Astrocyte (in vitro differentiated cells and primary cell): ENCODE measurements around the gene SARDH. TPM values are rescaled to one million over a fixed set of nuclear protein-coding genes. Genes with fewer than 3 reads are reported as not detected.

ENCODE experiments used
- DNase-seq: peaks from one replicate; pipeline ENCODE4 v3.0.0-alpha.2; 2010; ENCODE audit warnings: low read depth
- FAIRE-seq: peaks from 2 replicates; lab custom pipeline; 2011; peaks lifted over from hg19 to GRCh38; lab: Jason Lieb, UNC
- H2AFZ ChIP-seq: 2 replicates; pipeline ENCODE4 v1.6.0; 2012; ENCODE audit warnings: low read depth, low read length, inconsistent platforms
- H3K27ac ChIP-seq: 2 replicates; pipeline ENCODE4 v1.5.1; 2011; ENCODE audit warnings: low read depth, low read length, inconsistent platforms
- H3K27me3 ChIP-seq: 2 replicates; pipeline ENCODE4 v1.6.0; 2011; ENCODE audit warnings: low read length, inconsistent platforms; ENCODE audit not compliant: insufficient read depth
- H3K36me3 ChIP-seq: 2 replicates; pipeline ENCODE4 v1.5.1; 2011; ENCODE audit warnings: low read length, inconsistent platforms; ENCODE audit not compliant: insufficient read depth
- H3K4me1 ChIP-seq: 2 replicates; pipeline ENCODE4 v1.5.1; 2011; ENCODE audit warnings: low read length, inconsistent platforms; ENCODE audit not compliant: insufficient read depth
- H3K4me2 ChIP-seq: 2 replicates; pipeline ENCODE4 v1.6.0; 2012; ENCODE audit warnings: low read length, inconsistent platforms
- H3K4me3 ChIP-seq: 2 replicates; pipeline ENCODE4 v1.5.1; 2011; ENCODE audit warnings: low read depth, mild to moderate bottlenecking, low read length, inconsistent platforms; ENCODE audit not compliant: insufficient read depth
- H3K79me2 ChIP-seq: 2 replicates; pipeline ENCODE4 v1.6.0; 2012; ENCODE audit warnings: mild to moderate bottlenecking, low read length, inconsistent platforms; ENCODE audit not compliant: insufficient read depth
- H3K9ac ChIP-seq: 2 replicates; pipeline ENCODE4 v1.6.0; 2012; ENCODE audit warnings: mild to moderate bottlenecking, low read length, inconsistent platforms
- H3K9me3 ChIP-seq: 2 replicates; pipeline ENCODE4 v1.5.1; 2012; ENCODE audit warnings: low read depth, mild to moderate bottlenecking, low read length, inconsistent platforms; ENCODE audit not compliant: insufficient read depth
- H4K20me1 ChIP-seq: 2 replicates; pipeline ENCODE4 v1.6.0; 2012; ENCODE audit warnings: low read length, inconsistent platforms; ENCODE audit not compliant: insufficient read depth
- H3K27ac Mint-ChIP-seq: one replicate; pipeline ENCODE4 v1.8.0; 2021; ENCODE audit warnings: mild to moderate bottlenecking, mixed read lengths; ENCODE audit not compliant: unreplicated experiment
- H3K27me3 Mint-ChIP-seq: one replicate; pipeline ENCODE4 v1.8.0; 2021; ENCODE audit warnings: low read depth, mixed read lengths; ENCODE audit not compliant: unreplicated experiment
- H3K36me3 Mint-ChIP-seq: one replicate; pipeline ENCODE4 v1.8.0; 2021; ENCODE audit warnings: low read depth, mixed read lengths; ENCODE audit not compliant: unreplicated experiment
- H3K4me1 Mint-ChIP-seq: one replicate; pipeline ENCODE4 v1.8.0; 2021; ENCODE audit warnings: low read depth, mixed read lengths; ENCODE audit not compliant: unreplicated experiment
- H3K4me3 Mint-ChIP-seq: one replicate; pipeline ENCODE4 v1.8.0; 2021; ENCODE audit warnings: mild to moderate bottlenecking, moderate library complexity, mixed read lengths; ENCODE audit not compliant: unreplicated experiment
- H3K9me3 Mint-ChIP-seq: one replicate; pipeline ENCODE4 v1.8.0; 2021; ENCODE audit warnings: mild to moderate bottlenecking, mixed read lengths; ENCODE audit not compliant: unreplicated experiment
- EZH2 ChIP-seq: IDR thresholded peaks from 2 replicates; pipeline ENCODE4 v1.6.1; 2012; ENCODE audit warnings: mild to moderate bottlenecking, low read length, inconsistent platforms; ENCODE audit not compliant: insufficient read depth
- total RNA-seq: library from RNA; stranded (reverse); gene quantifications from 2 replicates; pipeline ENCODE4 v1.2.1, GENCODE V29; 2021
- TF ChIP-seq, protein P1 (sequence below): IDR thresholded peaks from 2 replicates; pipeline ENCODE4 v1.5.1; 2011; ENCODE audit warnings: low read depth, mild to moderate bottlenecking, inconsistent platforms, low read length, moderate library complexity; ENCODE audit not compliant: insufficient read depth

Gene SARDH
- total RNA-seq, 1 donor from 2014 or later: 2.8 TPM

DNA sequence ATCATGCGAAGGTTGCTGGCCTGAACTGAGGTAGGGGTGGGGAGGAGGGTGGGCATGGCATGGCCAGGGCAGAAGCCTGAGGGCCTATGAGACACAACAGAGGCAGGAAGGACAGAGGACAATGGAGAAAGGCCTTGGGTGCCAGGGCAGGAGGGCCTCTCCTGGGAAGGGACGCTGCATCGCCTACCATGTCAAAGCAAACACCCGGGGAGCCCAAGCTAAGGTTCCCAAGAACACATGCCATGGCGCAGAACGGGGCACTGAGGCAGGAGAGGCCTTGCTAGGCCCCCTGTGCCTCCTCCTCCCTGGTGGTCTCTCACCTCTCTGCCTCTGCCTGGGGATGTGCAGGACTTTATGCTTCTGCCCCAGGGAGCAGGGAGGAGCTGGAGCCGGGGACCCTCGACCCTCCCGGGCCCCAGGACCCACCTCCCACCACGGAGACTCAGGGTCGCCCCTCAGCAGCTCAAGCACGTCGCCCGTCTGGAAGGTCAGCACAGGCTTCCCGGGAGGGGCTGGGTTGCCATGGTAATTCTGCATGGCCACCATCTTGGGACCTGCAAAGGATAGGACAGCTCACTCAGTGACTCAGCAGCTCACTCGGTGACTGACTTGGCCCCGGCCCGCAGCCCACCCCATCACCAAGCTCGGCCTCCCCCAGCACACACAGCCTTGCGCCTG is 40.3 kb upstream of the SARDH start:
- Histone ChIP-seq H3K27ac (no peak overlapping the region), H3K79me2 (no peaks in the 10 kb centered on the region), H3K36me3 (peaks cover 17% of the 10 kb centered on the region), H3K4me1 (peaks cover 5% of the 10 kb centered on the region), H4K20me1 (peaks cover 20% of the 10 kb centered on the region), H3K9me3 (no peaks in the 10 kb centered on the region), H3K9ac (no peak overlapping the region), H3K27me3 (no peaks in the 10 kb centered on the region), H3K4me2 (no peak overlapping the region), H3K4me3 (no peak overlapping the region), H2AFZ (no peak overlapping the region)
- no peak overlapping the region for H3K4me3 Mint-ChIP-seq
- H3K4me1 Mint-ChIP-seq: peaks cover 7% of the 10 kb centered on the region
- no peak for TF ChIP-seq EZH2
- TF ChIP-seq, protein P1, sequence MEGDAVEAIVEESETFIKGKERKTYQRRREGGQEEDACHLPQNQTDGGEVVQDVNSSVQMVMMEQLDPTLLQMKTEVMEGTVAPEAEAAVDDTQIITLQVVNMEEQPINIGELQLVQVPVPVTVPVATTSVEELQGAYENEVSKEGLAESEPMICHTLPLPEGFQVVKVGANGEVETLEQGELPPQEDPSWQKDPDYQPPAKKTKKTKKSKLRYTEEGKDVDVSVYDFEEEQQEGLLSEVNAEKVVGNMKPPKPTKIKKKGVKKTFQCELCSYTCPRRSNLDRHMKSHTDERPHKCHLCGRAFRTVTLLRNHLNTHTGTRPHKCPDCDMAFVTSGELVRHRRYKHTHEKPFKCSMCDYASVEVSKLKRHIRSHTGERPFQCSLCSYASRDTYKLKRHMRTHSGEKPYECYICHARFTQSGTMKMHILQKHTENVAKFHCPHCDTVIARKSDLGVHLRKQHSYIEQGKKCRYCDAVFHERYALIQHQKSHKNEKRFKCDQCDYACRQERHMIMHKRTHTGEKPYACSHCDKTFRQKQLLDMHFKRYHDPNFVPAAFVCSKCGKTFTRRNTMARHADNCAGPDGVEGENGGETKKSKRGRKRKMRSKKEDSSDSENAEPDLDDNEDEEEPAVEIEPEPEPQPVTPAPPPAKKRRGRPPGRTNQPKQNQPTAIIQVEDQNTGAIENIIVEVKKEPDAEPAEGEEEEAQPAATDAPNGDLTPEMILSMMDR: no peak
- peaks cover 15% of the 10 kb centered on the region for H3K36me3 Mint-ChIP-seq
- H3K27ac Mint-ChIP-seq: no peak overlapping the region
- H3K27me3 Mint-ChIP-seq: no peaks in the 10 kb centered on the region
- no peak for DNase-seq
- no peak for FAIRE-seq
- no peaks in the 10 kb centered on the region for H3K9me3 Mint-ChIP-seq

GRCh38 chr9:133777871-133778270 is 39.7 kb upstream of the SARDH start:
- no peaks in the 10 kb centered on the region for H3K9me3 Mint-ChIP-seq
- no peak overlapping the region for H3K27ac ChIP-seq
- no peaks in the 10 kb centered on the region for H3K79me2 ChIP-seq
- DNase-seq (no peak), FAIRE-seq (no peak)
- no peak overlapping the region for H3K4me2 ChIP-seq
- H4K20me1 ChIP-seq: peaks cover 19% of the 10 kb centered on the region
- H3K4me1 ChIP-seq: peaks cover 5% of the 10 kb centered on the region
- no peaks in the 10 kb centered on the region for H3K9me3 ChIP-seq
- H3K9ac ChIP-seq: no peak overlapping the region
- no peak overlapping the region for H3K27ac Mint-ChIP-seq
- H3K36me3 Mint-ChIP-seq: peaks cover 17% of the 10 kb centered on the region
- H3K4me3 ChIP-seq: no peak overlapping the region
- H3K27me3 Mint-ChIP-seq: no peaks in the 10 kb centered on the region
- H3K4me3 Mint-ChIP-seq: no peak overlapping the region
- peaks cover 17% of the 10 kb centered on the region for H3K36me3 ChIP-seq
- H3K27me3 ChIP-seq: no peaks in the 10 kb centered on the region
- H3K4me1 Mint-ChIP-seq: peaks cover 7% of the 10 kb centered on the region
- TF ChIP-seq, protein P1: no peak
- no peak overlapping the region for H2AFZ ChIP-seq

DNA sequence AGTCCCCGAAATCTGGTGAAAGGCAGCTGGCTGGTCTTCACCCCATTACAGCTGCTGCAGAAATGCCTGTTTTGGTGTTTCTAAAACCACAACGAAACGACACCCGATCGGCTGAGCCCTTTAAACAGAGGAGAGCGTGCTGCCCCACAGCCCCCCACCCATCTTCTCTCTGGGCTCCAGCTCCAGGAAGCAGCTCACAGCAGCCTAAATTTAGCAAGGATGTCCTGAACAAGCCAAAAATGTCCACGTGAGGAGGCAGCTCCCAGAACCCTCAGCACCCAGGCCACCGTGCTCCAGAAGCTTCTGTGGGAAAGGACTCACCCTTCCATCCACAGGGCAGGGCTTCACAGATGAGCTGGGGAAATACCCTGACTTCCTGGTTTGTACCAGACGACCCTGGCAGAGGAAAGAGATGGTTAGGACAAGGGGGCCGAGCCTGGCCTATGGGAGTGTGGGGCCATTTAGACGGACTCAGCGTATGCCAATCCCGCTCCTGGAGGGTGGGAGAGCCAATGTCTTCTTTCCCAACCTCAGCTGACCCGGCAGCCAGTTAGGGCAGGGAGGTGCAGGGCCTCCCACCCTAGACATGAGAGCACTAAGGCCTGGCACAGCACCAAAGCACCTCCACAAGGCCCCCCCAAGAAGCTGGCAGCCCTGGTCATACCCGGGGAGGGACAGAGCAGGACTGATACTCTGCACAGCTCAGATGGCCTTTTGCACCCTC is 39.1 kb upstream of the SARDH start:
- Histone ChIP-seq H3K27me3 (no peaks in the 10 kb centered on the region), H4K20me1 (peaks cover 12% of the 10 kb centered on the region), H3K27ac (no peak overlapping the region), H3K4me3 (no peak overlapping the region), H3K9ac (no peak overlapping the region), H3K79me2 (no peaks in the 10 kb centered on the region), H3K9me3 (no peaks in the 10 kb centered on the region), H2AFZ (no peak overlapping the region), H3K36me3 (peaks cover 17% of the 10 kb centered on the region), H3K4me1 (peaks cover 5% of the 10 kb centered on the region), H3K4me2 (no peak overlapping the region)
- FAIRE-seq: no peak
- Mint-ChIP-seq H3K27me3 (no peaks in the 10 kb centered on the region), H3K36me3 (peaks cover 17% of the 10 kb centered on the region), H3K27ac (no peak overlapping the region), H3K9me3 (no peaks in the 10 kb centered on the region), H3K4me3 (no peak overlapping the region), H3K4me1 (peaks cover 7% of the 10 kb centered on the region)
- TF ChIP-seq, protein P1: no peak
- no peak for TF ChIP-seq EZH2
- no peak for DNase-seq
